CD4-positive, alpha-beta T cell treated with Interleukin-15 for 1 hour (primary cell): ENCODE results near the gene FECH.
"Not testable (repeated sequence)": the region's sequence is repeated elsewhere in the genome, so short reads cannot be mapped to it uniquely, and the experiment has no call there.

ENCODE experiments used
- DNase-seq: peaks from one replicate; pipeline ENCODE4 v3.0.0-alpha.2; 2020

FECH gene

GRCh38 chr18:57586251-57587049 is at the start of gene FECH:
Gene FECH, minus strand, starts transcription at chr18:57586702. Its CDS starts 82 bp downstream, at chr18:57586620.
- DNase-seq, result peak; percentile 72

- DNase-seq, result no peak
Measured at GRCh38 chr18:57635003-57635822, 48.7 kb upstream of the FECH start.

GRCh38 chr18:57631697-57632096 is 45.2 kb upstream of the FECH start:
- DNase-seq, result no peak

GRCh38 chr18:57630754-57631595 is 44.5 kb upstream of the FECH start:
- DNase-seq, result no peak

GRCh38 chr18:57630002-57630753 is 43.7 kb upstream of the FECH start:
- peak; percentile 93 for DNase-seq

GRCh38 chr18:57629422-57629821 is 42.9 kb upstream of the FECH start:
- DNase-seq, result no peak

GRCh38 chr18:57627488-57627887 is 41.0 kb upstream of the FECH start:
- no peak for DNase-seq

GRCh38 chr18:57624988-57625387 is 38.5 kb upstream of the FECH start:
- no peak for DNase-seq

- DNase-seq, result no peak
Measured at GRCh38 chr18:57621246-57621604, 34.7 kb upstream of the FECH start.

- no peak for DNase-seq
Measured at GRCh38 chr18:57619876-57620275, 33.4 kb upstream of the FECH start.

- DNase-seq, result no peak
Measured at GRCh38 chr18:57618910-57619309, 32.4 kb upstream of the FECH start.

GRCh38 chr18:57603871-57604270 is 17.4 kb upstream of the FECH start:
- no peak for DNase-seq

GRCh38 chr18:57595347-57595746 is 8.8 kb upstream of the FECH start:
- no peak for DNase-seq

GRCh38 chr18:57592716-57593115 is 6.2 kb upstream of the FECH start:
- not testable (repeated sequence) for DNase-seq

- no peak for DNase-seq
Measured at GRCh38 chr18:57589161-57589560, 2.7 kb upstream of the FECH start.

- DNase-seq, result no peak
Measured at GRCh38 chr18:57587098-57587661, 678 bp upstream of the FECH start.

- DNase-seq, result no peak
Measured at GRCh38 chr18:57585855-57586250, 649 bp downstream of the FECH start.

GRCh38 chr18:57585421-57585820 is 1.1 kb downstream of the FECH start:
- no peak for DNase-seq

- no peak for DNase-seq
Measured at GRCh38 chr18:57584444-57584843, 2.1 kb downstream of the FECH start.

GRCh38 chr18:57583297-57583835 is 3.1 kb downstream of the FECH start:
- no peak for DNase-seq

GRCh38 chr18:57581301-57581934 is 5.1 kb downstream of the FECH start:
- peak; percentile 49 for DNase-seq
